ENCODE data around the gene SNX15. TPM values are rescaled to one million over a fixed set of nuclear protein-coding genes. Genes with fewer than 3 reads are reported as not detected.

SNX15 gene
- total and polyA plus RNA-seq, 8 donors = 8.7 to 18.3 (median 10.6) TPM

GRCh38 chr11:65035579-65035978 lies 8.3 kb downstream of the SNX15 start:
- H3K27me3 ChIP-seq = no peaks in the 10 kb centered on the region
- no peak for ATAC-seq
- FAIRE-seq = no peak
- DNase-seq = no peak
- H3K36me3 ChIP-seq = peaks cover 0 to 15% (median 0%) of the 10 kb centered on the region in 3 donors
- no peak overlapping the region for H3K27ac ChIP-seq
- H3K4me3 ChIP-seq = no peak overlapping the region
- intact Hi-C loops (cut with DNase I) = no loop called here
- 78 to 84% methylated on average over 11 of the region's 11 CpGs for WGBS, 2 donors
- TF ChIP-seq, protein P1, sequence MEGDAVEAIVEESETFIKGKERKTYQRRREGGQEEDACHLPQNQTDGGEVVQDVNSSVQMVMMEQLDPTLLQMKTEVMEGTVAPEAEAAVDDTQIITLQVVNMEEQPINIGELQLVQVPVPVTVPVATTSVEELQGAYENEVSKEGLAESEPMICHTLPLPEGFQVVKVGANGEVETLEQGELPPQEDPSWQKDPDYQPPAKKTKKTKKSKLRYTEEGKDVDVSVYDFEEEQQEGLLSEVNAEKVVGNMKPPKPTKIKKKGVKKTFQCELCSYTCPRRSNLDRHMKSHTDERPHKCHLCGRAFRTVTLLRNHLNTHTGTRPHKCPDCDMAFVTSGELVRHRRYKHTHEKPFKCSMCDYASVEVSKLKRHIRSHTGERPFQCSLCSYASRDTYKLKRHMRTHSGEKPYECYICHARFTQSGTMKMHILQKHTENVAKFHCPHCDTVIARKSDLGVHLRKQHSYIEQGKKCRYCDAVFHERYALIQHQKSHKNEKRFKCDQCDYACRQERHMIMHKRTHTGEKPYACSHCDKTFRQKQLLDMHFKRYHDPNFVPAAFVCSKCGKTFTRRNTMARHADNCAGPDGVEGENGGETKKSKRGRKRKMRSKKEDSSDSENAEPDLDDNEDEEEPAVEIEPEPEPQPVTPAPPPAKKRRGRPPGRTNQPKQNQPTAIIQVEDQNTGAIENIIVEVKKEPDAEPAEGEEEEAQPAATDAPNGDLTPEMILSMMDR (IDR thresholded peaks at IDR 0.05) = no peak
- no peaks in the 10 kb centered on the region for H3K9me3 ChIP-seq
- H3K4me1 ChIP-seq = peaks cover 0 to 12% (median 0%) of the 10 kb centered on the region in 3 donors

GRCh38 chr11:65036931-65037330 lies 9.7 kb downstream of the SNX15 start:
- intact Hi-C loops (cut with DNase I) = no loop called here
- 35 to 47% methylated on average over 6 of the region's 6 CpGs for WGBS, 2 donors
- Histone ChIP-seq H3K27ac (peak overlapping the region in 1 of 4 donors; percentile 30), H3K4me3 (no peak overlapping the region), H3K36me3 (peaks cover 0 to 15% (median 0%) of the 10 kb centered on the region in 3 donors), H3K4me1 (peaks cover 0 to 15% (median 0%) of the 10 kb centered on the region in 3 donors), H3K9me3 (no peaks in the 10 kb centered on the region), H3K27me3 (no peaks in the 10 kb centered on the region)
- TF ChIP-seq, protein P1 (IDR thresholded peaks at IDR 0.05) = no peak
- FAIRE-seq = no peak
- ATAC-seq = peak in 1 of 4 donors; percentile 11
- DNase-seq = peak; percentile 64 to 92 (median 82)

DNA sequence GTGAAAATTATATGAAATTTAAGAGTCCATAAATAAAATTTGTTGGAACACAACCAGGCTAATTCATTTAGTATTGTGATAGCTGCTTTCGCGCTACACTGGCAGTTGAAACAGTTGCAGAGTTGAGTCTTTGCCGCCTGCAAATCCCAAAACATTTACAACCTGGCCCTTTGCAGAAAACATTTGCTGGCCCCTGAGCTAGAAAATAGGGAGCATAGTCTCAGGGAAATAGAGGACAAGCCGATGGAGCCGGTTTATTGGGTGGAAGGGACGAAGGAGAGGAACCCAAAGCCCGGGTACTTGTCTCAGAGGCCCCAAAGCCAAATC lies 13.2 kb downstream of the SNX15 start:
- Histone ChIP-seq H3K4me3 (peak overlapping the region; percentile 55 to 88 (median 82)), H3K27me3 (no peaks in the 10 kb centered on the region), H3K4me1 (peaks cover 0 to 22% (median 0%) of the 10 kb centered on the region in 3 donors), H3K9me3 (no peaks in the 10 kb centered on the region), H3K36me3 (peaks cover 0 to 4% (median 0%) of the 10 kb centered on the region in 3 donors), H3K27ac (peak overlapping the region; percentile 83 to 91 (median 88))
- TF ChIP-seq, protein P1 (IDR thresholded peaks at IDR 0.05) = no peak
- intact Hi-C loops (cut with DNase I) = no loop called here
- no peak for DNase-seq
- WGBS, 2 donors = 5 to 6% methylated on average over 7 of the region's 7 CpGs
- FAIRE-seq = no peak
- peak in 1 of 4 donors; percentile 1 for ATAC-seq

- no peaks in the 10 kb centered on the region for H3K9me3 ChIP-seq
- peak; percentile 85 to 95 (median 88) for DNase-seq
- H3K4me3 ChIP-seq = peak within 1 kb of the TSS; percentile 55 to 88 (median 82)
- no peaks in the 10 kb centered on the region for H3K27me3 ChIP-seq
- H3K36me3 ChIP-seq = no peaks in the 10 kb centered on the region
- H3K4me1 ChIP-seq = peaks cover 0 to 22% (median 0%) of the 10 kb centered on the region in 3 donors
- 0 to 1% methylated on average over 64 to 91 of the region's 91 CpGs for WGBS, 2 donors
- peak; percentile 94 to 97 (median 95) for ATAC-seq
- peak; percentile 13 for FAIRE-seq
- TF ChIP-seq, protein P1 (IDR thresholded peaks at IDR 0.05) = no peak
- intact Hi-C loops (cut with DNase I) = no loop called here
- peak within 1 kb of the TSS; percentile 83 to 91 (median 88) for H3K27ac ChIP-seq
Measured at GRCh38 chr11:65040847-65041622, 13.8 kb downstream of the SNX15 start, which contains the start of gene SAC3D1. Gene SAC3D1 (plus strand): TSS chr11:65041210. CDS start chr11:65041293, 83 bp downstream.

DNA sequence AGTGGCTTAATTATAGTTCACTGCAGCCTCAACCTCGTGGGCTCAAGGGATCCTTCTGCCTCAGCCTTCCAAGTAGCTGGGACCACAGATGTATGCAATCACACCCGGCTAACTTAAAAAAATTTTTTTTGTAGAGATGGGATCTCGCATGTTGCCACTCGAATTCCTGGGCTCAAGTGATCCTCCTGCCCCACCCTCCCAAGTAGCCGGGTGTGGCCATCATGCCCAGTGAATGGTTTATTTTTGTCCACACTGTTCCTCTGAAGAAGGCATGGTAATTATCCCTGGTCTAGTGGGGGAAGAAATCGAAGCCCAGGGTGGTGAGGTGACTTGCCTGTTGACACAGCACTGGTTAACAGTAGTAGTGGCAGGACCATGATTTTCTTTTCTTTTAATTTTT lies 15.7 kb downstream of the SNX15 start:
- no peak for FAIRE-seq
- Histone ChIP-seq H3K27ac (no peak overlapping the region), H3K4me1 (peaks cover 0 to 17% (median 0%) of the 10 kb centered on the region in 3 donors), H3K36me3 (no peaks in the 10 kb centered on the region), H3K27me3 (no peaks in the 10 kb centered on the region), H3K9me3 (no peaks in the 10 kb centered on the region), H3K4me3 (no peak overlapping the region)
- 89 to 91% methylated on average over 6 of the region's 6 CpGs for WGBS, 2 donors
- intact Hi-C loops (cut with DNase I) = no loop called here
- no peak for ATAC-seq
- TF ChIP-seq, protein P1 (IDR thresholded peaks at IDR 0.05) = no peak
- no peak for DNase-seq

Measured in pancreas (tissue), 10 donors.